Neural progenitor cell (in vitro differentiated cells): ENCODE results near the gene KNDC1. TPM values are rescaled to one million over a fixed set of nuclear protein-coding genes. Genes with fewer than 3 reads are reported as not detected.

Source experiments
- DNase-seq: peaks from one replicate; pipeline ENCODE4 v3.0.0-alpha.2; 2016; ENCODE audit warnings: low spot score
- H2AFZ ChIP-seq: fragments of 200-600 bp; sonication (generic); replicated peaks from 2 replicates; pipeline ENCODE4 v1.6.1; 2016; ENCODE audit warnings: antibody characterized with exemption
- H3F3A ChIP-seq: fragments of 200-600 bp; sonication (generic); 2 replicates; pipeline ENCODE4 v1.6.1; 2016; ENCODE audit warnings: antibody characterized with exemption, low read depth
- H3K27ac ChIP-seq: fragments of 200-600 bp; sonication (generic); 2 replicates; pipeline ENCODE4 v1.5.1; 2016; ENCODE audit warnings: mild to moderate bottlenecking
- H3K27me3 ChIP-seq: fragments of 200-600 bp; sonication (generic); 2 replicates; pipeline ENCODE4 v1.6.1; 2016; ENCODE audit warnings: mild to moderate bottlenecking, moderate library complexity
- H3K36me3 ChIP-seq: fragments of 200-600 bp; sonication (generic); 2 replicates; pipeline ENCODE4 v1.5.1; 2016
- H3K4me1 ChIP-seq: fragments of 200-600 bp; sonication (generic); 2 replicates; pipeline ENCODE4 v1.6.1; 2016; ENCODE audit warnings: mixed run types
- H3K4me2 ChIP-seq: fragments of 200-600 bp; sonication (generic); 2 replicates; pipeline ENCODE4 v1.6.1; 2016
- H3K4me3 ChIP-seq: fragments of 200-600 bp; sonication (generic); 2 replicates; pipeline ENCODE4 v1.5.1; 2016
- H3K79me2 ChIP-seq: fragments of 200-600 bp; sonication (generic); 2 replicates; pipeline ENCODE4 v1.6.1; 2016; ENCODE audit warnings: low read depth
- H3K9ac ChIP-seq: fragments of 200-600 bp; sonication (generic); 2 replicates; pipeline ENCODE4 v1.6.1; 2016
- H3K9me3 ChIP-seq: fragments of 200-600 bp; sonication (generic); 2 replicates; pipeline ENCODE4 v1.5.1; 2016; ENCODE audit warnings: low read depth
- H4K20me1 ChIP-seq: fragments of 200-600 bp; sonication (generic); 2 replicates; pipeline ENCODE4 v1.6.1; 2016; ENCODE audit warnings: low read depth
- H3K27ac Mint-ChIP-seq: 3 replicates; pipeline ENCODE4 v1.8.0; 2021; ENCODE audit warnings: mixed read lengths
- H3K27me3 Mint-ChIP-seq: 2 replicates; pipeline ENCODE4 v1.8.0; 2022; ENCODE audit warnings: low read depth, mild to moderate bottlenecking, inconsistent platforms, moderate library complexity, mixed read lengths; ENCODE audit not compliant: insufficient read depth
- H3K36me3 Mint-ChIP-seq: 3 replicates; pipeline ENCODE4 v1.8.0; 2021; ENCODE audit warnings: mixed read lengths
- H3K4me1 Mint-ChIP-seq: 3 replicates; pipeline ENCODE4 v1.8.0; 2021; ENCODE audit warnings: mixed read lengths
- H3K4me3 Mint-ChIP-seq: 3 replicates; pipeline ENCODE4 v1.8.0; 2021; ENCODE audit warnings: mild to moderate bottlenecking, moderate library complexity, mixed read lengths
- H3K9me3 Mint-ChIP-seq: 3 replicates; pipeline ENCODE4 v1.8.0; 2020; ENCODE audit warnings: mixed read lengths
- EZH2 ChIP-seq: fragments of 200-600 bp; sonication (generic); IDR thresholded peaks from 2 replicates; pipeline ENCODE4 v1.6.1; 2017; ENCODE audit warnings: antibody characterized with exemption, mild to moderate bottlenecking, moderate library complexity
- EZH2phosphoT487 ChIP-seq: fragments of 200-600 bp; sonication (generic); IDR thresholded peaks from 2 replicates; pipeline ENCODE4 v1.6.1; 2017; ENCODE audit warnings: antibody characterized with exemption
- total RNA-seq: library from RNA; depleted of rRNA; stranded (reverse); fragments of >200 nt; gene quantifications from 2 replicates; pipeline ENCODE4 v1.2.3, GENCODE V29; 2015; ENCODE audit warnings: low replicate concordance
- TF ChIP-seq, protein P1 (sequence below): fragments of 200-600 bp; sonication (generic); IDR thresholded peaks from 2 replicates; pipeline ENCODE4 v1.5.1; 2017; ENCODE audit warnings: antibody characterized with exemption, mild to moderate bottlenecking

The KNDC1 gene
- total RNA-seq, 1 donor from 2014 or later: 1.8 TPM

DNA sequence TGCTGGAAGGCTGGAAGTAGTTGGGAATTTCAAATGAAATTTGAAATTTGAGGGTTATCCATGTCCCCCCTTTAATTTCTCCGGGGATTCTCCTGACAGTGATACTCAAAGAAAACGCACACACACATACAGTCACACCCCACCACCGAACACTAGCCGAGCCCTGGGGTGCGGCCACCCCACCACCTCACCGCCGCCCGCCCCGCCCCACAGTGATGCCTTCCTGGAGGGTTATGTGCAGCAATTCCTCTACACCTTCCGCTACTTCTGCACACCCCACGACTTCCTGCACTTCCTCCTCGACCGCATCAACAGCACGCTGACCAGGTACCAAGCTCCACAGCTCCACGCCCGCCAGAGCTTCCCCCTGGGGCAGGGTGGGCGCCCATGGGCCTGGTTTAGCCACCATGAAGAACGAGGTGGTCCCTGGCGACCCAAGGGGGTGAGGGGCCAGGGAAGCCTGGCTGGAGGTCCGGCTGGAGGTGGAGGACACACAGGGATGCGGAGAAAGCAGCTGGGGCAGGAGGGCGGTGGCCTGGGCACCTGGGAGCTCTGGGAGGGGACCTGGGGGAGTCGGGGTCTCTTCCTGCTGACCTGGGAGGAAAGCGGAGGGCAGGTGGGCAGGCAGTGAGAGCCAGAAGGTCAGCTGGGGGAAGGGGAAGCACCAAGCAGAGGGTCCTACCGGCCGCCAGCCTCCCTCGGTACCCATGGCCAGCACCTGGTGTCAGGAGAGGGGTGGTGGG lies 50.5 kb downstream of the KNDC1 start:
- Histone ChIP-seq H3K4me3 (no peak overlapping the region), H3K27me3 (no peaks in the 10 kb centered on the region), H3K27ac (no peak overlapping the region), H3K4me1 (no peaks in the 10 kb centered on the region), H2AFZ (no peak overlapping the region), H3K4me2 (no peak overlapping the region), H3K79me2 (no peaks in the 10 kb centered on the region), H3K9me3 (no peaks in the 10 kb centered on the region), H4K20me1 (no peaks in the 10 kb centered on the region), H3F3A (no peaks in the 10 kb centered on the region), H3K36me3 (no peaks in the 10 kb centered on the region), H3K9ac (no peak overlapping the region)
- TF ChIP-seq, protein P1, sequence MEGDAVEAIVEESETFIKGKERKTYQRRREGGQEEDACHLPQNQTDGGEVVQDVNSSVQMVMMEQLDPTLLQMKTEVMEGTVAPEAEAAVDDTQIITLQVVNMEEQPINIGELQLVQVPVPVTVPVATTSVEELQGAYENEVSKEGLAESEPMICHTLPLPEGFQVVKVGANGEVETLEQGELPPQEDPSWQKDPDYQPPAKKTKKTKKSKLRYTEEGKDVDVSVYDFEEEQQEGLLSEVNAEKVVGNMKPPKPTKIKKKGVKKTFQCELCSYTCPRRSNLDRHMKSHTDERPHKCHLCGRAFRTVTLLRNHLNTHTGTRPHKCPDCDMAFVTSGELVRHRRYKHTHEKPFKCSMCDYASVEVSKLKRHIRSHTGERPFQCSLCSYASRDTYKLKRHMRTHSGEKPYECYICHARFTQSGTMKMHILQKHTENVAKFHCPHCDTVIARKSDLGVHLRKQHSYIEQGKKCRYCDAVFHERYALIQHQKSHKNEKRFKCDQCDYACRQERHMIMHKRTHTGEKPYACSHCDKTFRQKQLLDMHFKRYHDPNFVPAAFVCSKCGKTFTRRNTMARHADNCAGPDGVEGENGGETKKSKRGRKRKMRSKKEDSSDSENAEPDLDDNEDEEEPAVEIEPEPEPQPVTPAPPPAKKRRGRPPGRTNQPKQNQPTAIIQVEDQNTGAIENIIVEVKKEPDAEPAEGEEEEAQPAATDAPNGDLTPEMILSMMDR: no peak
- TF ChIP-seq EZH2phosphoT487 (no peak), EZH2 (no peak)
- H3K4me1 Mint-ChIP-seq: peaks cover 3% of the 10 kb centered on the region
- no peak for DNase-seq
- H3K4me3 Mint-ChIP-seq: no peak overlapping the region
- no peaks in the 10 kb centered on the region for H3K36me3 Mint-ChIP-seq
- no peak overlapping the region for H3K27ac Mint-ChIP-seq
- H3K27me3 Mint-ChIP-seq: peaks cover 2% of the 10 kb centered on the region
- no peaks in the 10 kb centered on the region for H3K9me3 Mint-ChIP-seq

DNA sequence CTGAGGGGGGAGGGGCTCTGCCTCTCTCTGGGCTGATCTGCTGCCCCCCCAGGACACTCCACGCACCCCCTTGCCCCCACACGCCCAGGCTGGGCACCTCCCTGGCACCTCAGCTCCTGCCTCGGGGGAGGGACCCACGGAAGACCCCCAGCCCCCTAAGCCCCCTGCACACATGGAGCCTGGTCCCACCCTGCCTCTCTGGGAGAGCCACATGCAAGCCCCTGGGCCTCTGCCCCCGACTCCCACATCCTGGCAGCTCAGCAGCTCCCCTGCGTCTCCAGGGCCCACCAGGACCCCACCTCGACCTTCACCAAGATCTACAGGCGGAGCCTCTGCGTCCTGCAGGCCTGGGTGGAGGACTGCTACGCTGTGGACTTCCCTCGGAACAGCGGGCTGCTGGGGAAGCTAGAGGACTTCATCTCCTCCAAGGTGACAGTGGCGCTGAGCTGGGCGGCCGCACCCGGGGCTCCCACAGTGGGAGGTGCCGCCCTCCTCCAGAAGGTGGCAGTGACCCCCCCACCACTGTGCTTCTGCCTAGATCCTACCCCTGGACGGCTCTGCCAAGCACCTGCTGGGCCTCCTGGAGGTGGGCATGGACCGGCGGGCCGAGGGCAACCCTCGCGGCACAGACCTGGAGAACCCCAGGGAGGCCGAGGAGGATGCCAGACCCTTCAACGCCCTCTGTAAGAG lies 51.3 kb downstream of the KNDC1 start:
- H3K4me1 ChIP-seq: no peaks in the 10 kb centered on the region
- H3K79me2 ChIP-seq: no peaks in the 10 kb centered on the region
- H3K4me2 ChIP-seq: no peak overlapping the region
- peaks cover 3% of the 10 kb centered on the region for H3K4me1 Mint-ChIP-seq
- TF ChIP-seq, protein P1: no peak
- TF ChIP-seq EZH2phosphoT487: no peak
- no peak for TF ChIP-seq EZH2
- no peaks in the 10 kb centered on the region for H3K27me3 ChIP-seq
- H3K27ac Mint-ChIP-seq: no peak overlapping the region
- no peak overlapping the region for H2AFZ ChIP-seq
- H3K4me3 Mint-ChIP-seq: no peak overlapping the region
- no peaks in the 10 kb centered on the region for H3K36me3 Mint-ChIP-seq
- H4K20me1 ChIP-seq: no peaks in the 10 kb centered on the region
- H3K9me3 ChIP-seq: no peaks in the 10 kb centered on the region
- no peak overlapping the region for H3K9ac ChIP-seq
- peaks cover 2% of the 10 kb centered on the region for H3K27me3 Mint-ChIP-seq
- no peak overlapping the region for H3K27ac ChIP-seq
- no peak for DNase-seq
- H3K4me3 ChIP-seq: no peak overlapping the region
- no peaks in the 10 kb centered on the region for H3K9me3 Mint-ChIP-seq
- no peaks in the 10 kb centered on the region for H3F3A ChIP-seq
- H3K36me3 ChIP-seq: no peaks in the 10 kb centered on the region

DNA sequence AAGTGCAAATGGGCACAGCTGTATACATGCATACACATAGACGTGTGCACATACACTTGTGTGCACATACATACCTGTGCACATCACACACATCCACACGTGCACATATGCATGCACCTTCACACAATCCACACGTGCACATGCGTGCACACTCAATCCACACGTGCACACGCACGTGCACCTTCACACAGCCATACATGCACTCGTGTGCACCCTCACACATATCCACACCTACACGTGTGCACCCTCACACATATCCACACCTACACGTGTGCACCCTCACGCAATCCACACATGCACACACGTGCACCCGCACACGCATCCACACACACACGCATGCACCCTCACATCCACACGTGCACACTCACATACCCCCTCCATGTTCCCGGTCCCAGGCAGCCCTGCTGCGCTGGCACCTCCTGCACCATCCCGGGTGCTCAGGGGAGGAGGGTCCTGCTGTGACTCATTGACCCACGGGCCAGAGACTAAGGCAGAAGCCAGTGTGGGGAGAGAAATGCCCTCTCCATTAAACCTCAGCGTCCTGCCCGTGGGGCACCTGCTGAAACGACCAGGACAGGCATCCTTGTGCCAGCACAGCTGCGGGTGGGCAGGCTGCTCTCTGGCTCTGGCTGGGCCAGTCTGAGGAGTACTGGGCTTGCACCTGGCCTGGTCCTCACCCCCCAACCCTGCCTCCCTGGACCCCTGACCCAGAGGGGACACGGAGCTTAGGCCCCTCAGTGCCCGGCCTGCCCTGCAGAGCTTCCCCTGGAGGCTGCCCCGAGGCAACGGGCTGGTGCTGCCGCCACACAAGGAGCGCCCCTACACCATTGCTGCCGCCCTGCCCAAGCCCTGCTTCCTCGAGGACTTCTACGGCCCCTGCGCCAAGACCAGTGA lies 52.2 kb downstream of the KNDC1 start:
- no peak for TF ChIP-seq EZH2
- TF ChIP-seq, protein P1: no peak
- no peak for TF ChIP-seq EZH2phosphoT487
- Histone ChIP-seq H3F3A (no peaks in the 10 kb centered on the region), H3K9me3 (no peaks in the 10 kb centered on the region), H3K36me3 (no peaks in the 10 kb centered on the region), H3K9ac (no peak overlapping the region), H3K4me1 (no peaks in the 10 kb centered on the region), H4K20me1 (no peaks in the 10 kb centered on the region), H3K4me2 (no peak overlapping the region), H3K27me3 (no peaks in the 10 kb centered on the region), H3K27ac (no peak overlapping the region), H2AFZ (no peak overlapping the region), H3K4me3 (no peak overlapping the region), H3K79me2 (no peaks in the 10 kb centered on the region)
- peaks cover 5% of the 10 kb centered on the region for H3K27me3 Mint-ChIP-seq
- H3K9me3 Mint-ChIP-seq: peaks cover 3% of the 10 kb centered on the region
- no peak for DNase-seq
- H3K4me3 Mint-ChIP-seq: peak overlapping the region; percentile 21
- H3K36me3 Mint-ChIP-seq: no peaks in the 10 kb centered on the region
- peaks cover 3% of the 10 kb centered on the region for H3K4me1 Mint-ChIP-seq
- no peak overlapping the region for H3K27ac Mint-ChIP-seq
